ENCODE results near the gene RAPGEF5. TPM values are rescaled to one million over a fixed set of nuclear protein-coding genes. Genes with fewer than 3 reads are reported as not detected.
A peak's percentile ranks its signal among the peaks of the same experiment; 100 is the strongest.

The RAPGEF5 gene
- total and polyA plus RNA-seq, 9 donors, result 6.4 to 22.5 (median 10.4) TPM

DNA sequence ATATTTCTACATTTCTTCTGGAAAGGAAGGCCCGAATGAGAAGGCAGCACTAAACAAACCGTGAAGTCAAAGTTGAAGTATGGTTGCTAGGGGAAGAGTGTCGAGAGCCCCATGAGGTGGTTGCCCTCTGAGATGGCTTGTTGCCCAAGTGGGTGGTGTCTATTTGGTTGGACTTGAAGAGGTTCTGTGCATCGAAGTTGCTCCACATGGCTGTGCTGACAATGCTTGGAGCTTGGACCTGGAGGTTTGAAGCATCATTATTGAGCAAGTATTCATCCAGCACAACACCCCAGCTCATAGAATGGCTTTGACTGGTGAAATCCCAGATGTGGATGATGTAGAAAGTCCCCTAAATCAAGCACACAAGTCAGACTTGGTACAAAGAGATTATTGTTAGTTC is 246.1 kb downstream of the RAPGEF5 start:
- WGBS, 3 donors, result 69 to 75% (median 71%) methylated on average over 4 of the region's 4 CpGs
- no peaks in the 10 kb centered on the region for H3K4me1 ChIP-seq (ENCODE audit: insufficient read depth)
- no peak overlapping the region for H3K27ac ChIP-seq
- H3K9me3 ChIP-seq, result no peaks in the 10 kb centered on the region
- H3K36me3 ChIP-seq, result no peaks in the 10 kb centered on the region
- intact Hi-C loops (cut with DNase I), result loop anchor here in 3 of 4 donors (2.0 to 5.0 kb wide), 4 partner anchors 146 to 378 kb away; no protein-coding TSS in a partner anchor
- H3K4me3 ChIP-seq, result no peak overlapping the region
- H3K27me3 ChIP-seq, result no peaks in the 10 kb centered on the region
- TF ChIP-seq CTCF (IDR thresholded peaks at IDR 0.05), result no peak
- no peak for TF ChIP-seq POLR2A (IDR thresholded peaks at IDR 0.05)
- TF ChIP-seq EP300 (IDR thresholded peaks at IDR 0.05), result no peak
- DNase-seq, result no peak

GRCh38 chr7:22110227-22110839 is 246.6 kb downstream of the RAPGEF5 start:
- intact Hi-C loops (cut with DNase I), result loop anchor here in 3 of 4 donors (2.0 to 5.0 kb wide), 4 partner anchors 146 to 378 kb away; no protein-coding TSS in a partner anchor

GRCh38 chr7:22109761-22110160 is 247.2 kb downstream of the RAPGEF5 start:
- TF ChIP-seq POLR2A (IDR thresholded peaks at IDR 0.05), result no peak
- no peak for TF ChIP-seq EP300 (IDR thresholded peaks at IDR 0.05)
- no peak for TF ChIP-seq CTCF (IDR thresholded peaks at IDR 0.05)
- DNase-seq, result peak in 1 of 5 donors; percentile 25
- no peaks in the 10 kb centered on the region for H3K27me3 ChIP-seq
- no peaks in the 10 kb centered on the region for H3K4me1 ChIP-seq (ENCODE audit: insufficient read depth)
- H3K9me3 ChIP-seq, result no peaks in the 10 kb centered on the region
- no peak overlapping the region for H3K4me3 ChIP-seq
- no peak overlapping the region for H3K27ac ChIP-seq
- H3K36me3 ChIP-seq, result no peaks in the 10 kb centered on the region
- intact Hi-C loops (cut with DNase I), result loop anchor here (2.0 to 5.0 kb wide), 4 partner anchors 147 to 379 kb away; no protein-coding TSS in a partner anchor
- 54 to 66% (median 58%) methylated on average over 7 of the region's 7 CpGs for WGBS, 3 donors

More at GRCh38 chr7:22110227-22110839, 246.6 kb downstream of the RAPGEF5 start:
- DNase-seq, result peak; percentile 42 to 71 (median 60)
- Histone ChIP-seq H3K27me3 (no peaks in the 10 kb centered on the region), H3K4me1 (ENCODE audit: insufficient read depth) (no peaks in the 10 kb centered on the region), H3K4me3 (no peak overlapping the region), H3K9me3 (no peaks in the 10 kb centered on the region), H3K27ac (no peak overlapping the region), H3K36me3 (no peaks in the 10 kb centered on the region)
- no peak for TF ChIP-seq POLR2A (IDR thresholded peaks at IDR 0.05)
- TF ChIP-seq CTCF (IDR thresholded peaks at IDR 0.05), result peak; percentile 35 to 81 (median 71)
- WGBS, 3 donors, result 6 to 7% (median 6%) methylated on average over 6 of the region's 6 CpGs

DNA sequence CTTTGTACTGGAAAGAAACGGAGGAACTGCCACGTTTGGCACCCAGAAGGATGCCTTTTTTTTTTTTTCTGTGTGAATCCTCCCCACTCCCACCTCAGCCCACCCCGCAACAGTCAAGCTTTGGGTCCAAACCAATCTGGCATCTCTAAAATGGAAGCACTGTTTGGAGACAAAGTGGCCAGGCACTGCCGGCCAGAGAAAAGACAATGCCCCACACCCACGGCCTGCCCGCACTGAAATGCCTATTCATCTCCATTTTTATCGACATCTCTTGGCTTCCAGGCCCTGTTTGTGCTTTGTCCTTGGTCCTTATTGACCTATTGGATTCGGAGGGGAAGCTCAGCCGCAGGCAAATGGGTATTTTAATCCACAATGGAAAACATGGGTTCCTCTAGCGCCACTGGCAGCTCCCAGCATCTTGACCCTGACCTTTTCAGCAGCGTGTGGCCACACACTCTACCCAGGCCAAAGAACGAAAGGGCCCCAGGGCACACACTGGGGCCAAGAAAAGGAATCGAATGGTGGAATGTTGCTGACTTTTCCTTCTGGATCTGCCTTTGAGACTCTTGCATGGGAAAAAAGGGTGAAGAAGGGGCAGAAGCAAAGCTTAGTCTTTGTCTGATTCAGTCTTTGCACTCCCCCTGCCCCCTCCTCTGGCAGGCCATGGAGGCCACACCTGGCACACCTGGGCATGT is 248.7 kb downstream of the RAPGEF5 start:
- Histone ChIP-seq H3K4me3 (no peak overlapping the region), H3K27me3 (no peaks in the 10 kb centered on the region), H3K4me1 (ENCODE audit: insufficient read depth) (peaks cover 1% of the 10 kb centered on the region), H3K36me3 (no peaks in the 10 kb centered on the region), H3K9me3 (no peaks in the 10 kb centered on the region), H3K27ac (no peak overlapping the region)
- intact Hi-C loops (cut with DNase I), result loop anchor here in 1 of 4 donors (5.0 kb wide), 1 partner anchor 379 kb away; no protein-coding TSS in a partner anchor
- TF ChIP-seq EP300 (IDR thresholded peaks at IDR 0.05), result no peak
- TF ChIP-seq POLR2A (IDR thresholded peaks at IDR 0.05), result no peak
- no peak for TF ChIP-seq CTCF (IDR thresholded peaks at IDR 0.05)
- WGBS, 3 donors, result 35 to 67% (median 40%) methylated on average over 13 of the region's 13 CpGs
- no peak for DNase-seq
